Keratinocyte (primary cell): ENCODE data around the gene HTT-AS. TPM values are rescaled to one million over a fixed set of nuclear protein-coding genes. Genes with fewer than 3 reads are reported as not detected.

Experiments
- DNase-seq: peaks from one replicate; pipeline ENCODE4 v3.0.0-alpha.2; 2011; ENCODE audit warnings: low read depth, missing footprints, low spot score
- FAIRE-seq: peaks from 2 replicates; lab custom pipeline; 2011; peaks lifted over from hg19 to GRCh38; lab: Jason Lieb, UNC
- H2AFZ ChIP-seq: 2 replicates; pipeline ENCODE4 v1.6.0; 2012; ENCODE audit warnings: low read length, control low read depth, inconsistent platforms; ENCODE audit not compliant: control insufficient read depth
- H3K27ac ChIP-seq: 2 replicates; pipeline ENCODE4 v1.5.1; 2011; ENCODE audit warnings: low read length; ENCODE audit not compliant: control insufficient read depth, insufficient read depth
- H3K27me3 ChIP-seq: 3 replicates; pipeline ENCODE4 v1.6.0; 2011; ENCODE audit warnings: low read length; ENCODE audit not compliant: control insufficient read depth, insufficient read depth; ENCODE audit errors: extremely low read depth
- H3K36me3 ChIP-seq, 2 experiments: 2 replicates in 1 of 2; 3 replicates in 1 of 2; pipeline ENCODE4 v1.5.1; 2011; ENCODE audit warnings: low read length in 2 of 2, mild to moderate bottlenecking in 1 of 2; ENCODE audit not compliant: control insufficient read depth in 2 of 2, insufficient read depth in 2 of 2; ENCODE audit errors: extremely low read depth in 1 of 2
- H3K4me1 ChIP-seq: 3 replicates; pipeline ENCODE4 v1.5.1; 2011; ENCODE audit warnings: low read length; ENCODE audit not compliant: control insufficient read depth, insufficient read depth; ENCODE audit errors: extremely low read depth
- H3K4me2 ChIP-seq: 3 replicates; pipeline ENCODE4 v1.6.0; 2011; ENCODE audit warnings: low read depth, low read length; ENCODE audit not compliant: control insufficient read depth, insufficient read depth; ENCODE audit errors: extremely low read depth
- H3K4me3 ChIP-seq, 3 experiments: fragments of 200-600 bp in 1 of 3; sonication (generic) in 1 of 3; 2 replicates in 2 of 3; 3 replicates in 1 of 3; pipeline ENCODE4 v1.5.1; 2011 to 2016; ENCODE audit warnings: low read length in 3 of 3, mild to moderate bottlenecking in 3 of 3, control low read depth in 2 of 3, inconsistent platforms in 1 of 3, low read depth in 1 of 3, mixed read lengths in 1 of 3, mixed run types in 1 of 3, moderate library complexity in 1 of 3; ENCODE audit not compliant: control insufficient read depth in 2 of 3, insufficient read depth in 2 of 3; ENCODE audit errors: extremely low read depth in 1 of 3
- H3K79me2 ChIP-seq: 2 replicates; pipeline ENCODE4 v1.6.0; 2012; ENCODE audit warnings: low read length; ENCODE audit not compliant: control insufficient read depth, insufficient read depth
- H3K9ac ChIP-seq: 3 replicates; pipeline ENCODE4 v1.6.0; 2011; ENCODE audit warnings: low read length; ENCODE audit not compliant: control insufficient read depth, insufficient read depth; ENCODE audit errors: extremely low read depth
- H3K9me1 ChIP-seq: 3 replicates; pipeline ENCODE4 v1.6.0; 2011; ENCODE audit warnings: low read length; ENCODE audit not compliant: control insufficient read depth, insufficient read depth; ENCODE audit errors: extremely low read depth
- H3K9me3 ChIP-seq: 2 replicates; pipeline ENCODE4 v1.5.1; 2012; ENCODE audit warnings: low read depth, low read length; ENCODE audit not compliant: control insufficient read depth
- H4K20me1 ChIP-seq: 3 replicates; pipeline ENCODE4 v1.6.0; 2011; ENCODE audit warnings: low read length; ENCODE audit not compliant: control insufficient read depth, insufficient read depth; ENCODE audit errors: extremely low read depth
- EZH2 ChIP-seq: IDR thresholded peaks from one replicate; pipeline ENCODE4 v1.6.1; 2012; ENCODE audit warnings: inconsistent platforms, mild to moderate bottlenecking, low read length, moderate library complexity
- dilution Hi-C: fragments of 300-500 bp; cut with MboI; formaldehyde crosslinking; loops from one replicate; pipeline ENCODE4 v1.7.0; 2020; ENCODE audit warnings: low sequenced_read_pairs; ENCODE audit not compliant: extremely low pct_ligation_motif_present
- polyA plus RNA-seq, 5 experiments: library from polyadenylated mRNA; depleted of rRNA in 3 of 5; stranded (reverse) in 3 of 5; stranded (forward) in 1 of 5; unstranded in 1 of 5; fragments of >200 nt; gene quantifications; 1 replicate in 1 of 5; 2 replicates in 3 of 5; 3 replicates in 1 of 5; pipeline versions ENCODE4 v1.2.1 to v1.2.3, GENCODE V29; 2011 to 2012; ENCODE audit warnings: missing spikeins in 2 of 5, low read depth in 1 of 5, low replicate concordance in 1 of 5
- TF ChIP-seq, protein P1 (sequence below), 3 experiments: IDR thresholded peaks in 1 of 3; conservative IDR thresholded peaks in 1 of 3; optimal IDR thresholded peaks in 1 of 3; 2 replicates in 2 of 3; 3 replicates in 1 of 3; pipeline versions ENCODE3 to v1.5.1; 2011; ENCODE audit warnings: low read length in 3 of 3, mild to moderate bottlenecking in 3 of 3, moderate library complexity in 2 of 3, control low read depth in 1 of 3, inconsistent platforms in 1 of 3; ENCODE audit not compliant: insufficient read depth in 2 of 3; ENCODE audit errors: extremely low read depth in 1 of 3

Gene HTT-AS
- polyA plus RNA-seq, 1 donor (not counting 4 experiments of a cell fraction or from before 2014, with no cell fraction given), result not detected

DNA sequence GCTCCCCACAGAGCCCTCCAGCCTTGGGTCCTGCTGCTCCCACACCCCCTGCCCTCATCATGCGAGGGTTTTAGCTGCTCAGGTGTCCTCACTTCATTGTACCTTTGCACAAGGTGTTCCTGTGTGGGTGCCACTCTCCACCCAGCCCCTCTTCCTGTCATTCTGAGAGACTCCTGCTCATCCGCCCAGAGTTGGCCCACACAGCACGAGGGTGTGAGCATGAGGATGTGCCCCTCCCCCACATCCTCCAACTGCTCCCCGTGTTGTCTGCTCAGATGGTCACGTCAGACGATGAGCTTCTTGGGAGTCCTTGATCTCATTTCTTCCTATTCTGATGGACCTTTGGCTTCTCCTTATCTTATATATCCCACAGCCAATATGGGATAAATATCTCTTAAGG is 53.2 kb downstream of the HTT-AS start:
- no peak for FAIRE-seq

DNA sequence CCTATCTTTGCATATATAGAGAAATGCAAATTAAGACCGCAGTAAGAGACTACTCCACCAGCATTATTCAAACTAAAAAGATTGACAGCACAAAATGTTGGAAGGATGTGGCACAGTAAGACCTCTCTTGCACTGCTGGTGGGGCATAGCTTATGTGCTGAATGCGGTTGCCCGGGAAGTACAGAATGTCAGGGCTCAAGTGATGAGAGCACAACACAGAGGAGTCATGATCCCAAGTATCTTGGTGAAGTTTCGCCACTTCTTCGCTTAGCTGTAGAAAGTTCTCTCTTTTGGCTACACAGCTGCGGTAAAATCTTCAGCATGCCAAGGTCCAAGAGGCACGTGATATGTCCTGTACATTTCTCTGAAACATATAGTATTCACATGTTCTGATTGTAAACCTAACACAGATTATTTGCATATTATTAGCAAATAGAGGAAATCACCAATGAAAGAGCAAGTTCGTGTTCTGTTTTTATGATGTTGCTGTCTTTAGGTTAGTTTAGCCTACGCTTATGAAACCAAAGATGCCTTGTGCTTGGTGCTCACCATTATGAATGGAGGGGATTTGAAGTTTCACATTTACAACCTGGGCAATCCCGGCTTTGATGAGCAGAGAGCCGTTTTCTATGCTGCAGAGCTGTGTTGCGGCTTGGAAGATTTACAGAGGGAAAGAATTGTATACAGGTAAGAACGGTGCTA is 55.0 kb downstream of the HTT-AS start:
- H3K79me2 ChIP-seq, result no peaks in the 10 kb centered on the region
- H4K20me1 ChIP-seq, result no peaks in the 10 kb centered on the region
- FAIRE-seq (no peak), DNase-seq (no peak)
- H3K9ac ChIP-seq, result no peak overlapping the region
- no peak overlapping the region for H3K4me2 ChIP-seq
- H3K9me3 ChIP-seq, result peaks cover 2% of the 10 kb centered on the region
- H3K36me3 ChIP-seq, result no peaks in the 10 kb centered on the region
- no peak overlapping the region for H2AFZ ChIP-seq
- dilution Hi-C loops, result no loop called here
- TF ChIP-seq, protein P1, sequence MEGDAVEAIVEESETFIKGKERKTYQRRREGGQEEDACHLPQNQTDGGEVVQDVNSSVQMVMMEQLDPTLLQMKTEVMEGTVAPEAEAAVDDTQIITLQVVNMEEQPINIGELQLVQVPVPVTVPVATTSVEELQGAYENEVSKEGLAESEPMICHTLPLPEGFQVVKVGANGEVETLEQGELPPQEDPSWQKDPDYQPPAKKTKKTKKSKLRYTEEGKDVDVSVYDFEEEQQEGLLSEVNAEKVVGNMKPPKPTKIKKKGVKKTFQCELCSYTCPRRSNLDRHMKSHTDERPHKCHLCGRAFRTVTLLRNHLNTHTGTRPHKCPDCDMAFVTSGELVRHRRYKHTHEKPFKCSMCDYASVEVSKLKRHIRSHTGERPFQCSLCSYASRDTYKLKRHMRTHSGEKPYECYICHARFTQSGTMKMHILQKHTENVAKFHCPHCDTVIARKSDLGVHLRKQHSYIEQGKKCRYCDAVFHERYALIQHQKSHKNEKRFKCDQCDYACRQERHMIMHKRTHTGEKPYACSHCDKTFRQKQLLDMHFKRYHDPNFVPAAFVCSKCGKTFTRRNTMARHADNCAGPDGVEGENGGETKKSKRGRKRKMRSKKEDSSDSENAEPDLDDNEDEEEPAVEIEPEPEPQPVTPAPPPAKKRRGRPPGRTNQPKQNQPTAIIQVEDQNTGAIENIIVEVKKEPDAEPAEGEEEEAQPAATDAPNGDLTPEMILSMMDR (optimal IDR thresholded peaks at IDR 0.05 in 1 of 3, IDR thresholded peaks at IDR 0.05 in 1 of 3, conservative IDR thresholded peaks at IDR 0.05 in 1 of 3; ENCODE audit: extremely low read depth in 1 of 3, insufficient read depth in 2 of 3, low read length in 3 of 3), result no peak
- no peak for TF ChIP-seq EZH2
- H3K9me1 ChIP-seq, result no peaks in the 10 kb centered on the region
- H3K4me3 ChIP-seq, result no peak overlapping the region
- no peaks in the 10 kb centered on the region for H3K4me1 ChIP-seq
- H3K27me3 ChIP-seq, result peaks cover 4% of the 10 kb centered on the region
- H3K27ac ChIP-seq, result no peak overlapping the region

More for the DNA sequence above, 53.2 kb downstream of the HTT-AS start:
- H3K4me1 ChIP-seq, result no peaks in the 10 kb centered on the region
- no peaks in the 10 kb centered on the region for H4K20me1 ChIP-seq
- H3K36me3 ChIP-seq, result no peaks in the 10 kb centered on the region
- H3K9me1 ChIP-seq, result no peaks in the 10 kb centered on the region
- peaks cover 2% of the 10 kb centered on the region for H3K9me3 ChIP-seq
- H2AFZ ChIP-seq, result no peak overlapping the region
- H3K79me2 ChIP-seq, result no peaks in the 10 kb centered on the region
- H3K4me2 ChIP-seq, result no peak overlapping the region
- H3K4me3 ChIP-seq, result no peak overlapping the region
- H3K27me3 ChIP-seq, result peaks cover 4% of the 10 kb centered on the region
- H3K27ac ChIP-seq, result no peak overlapping the region
- dilution Hi-C loops, result no loop called here
- no peak for TF ChIP-seq EZH2
- TF ChIP-seq, protein P1 (optimal IDR thresholded peaks at IDR 0.05 in 1 of 3, IDR thresholded peaks at IDR 0.05 in 1 of 3, conservative IDR thresholded peaks at IDR 0.05 in 1 of 3; ENCODE audit: extremely low read depth in 1 of 3, insufficient read depth in 2 of 3, low read length in 3 of 3), result no peak
- no peak for DNase-seq
- H3K9ac ChIP-seq, result no peak overlapping the region
